ENCODE measurements around the gene HCAR3.
A peak's percentile ranks its signal among the peaks of the same experiment; 100 is the strongest.
"Not testable (repeated sequence)": the region's sequence is repeated elsewhere in the genome, so short reads cannot be mapped to it uniquely, and the experiment has no call there.

The HCAR3 gene

GRCh38 chr12:122750781-122751515, 34.3 kb upstream of the HCAR3 start:
- not testable (repeated sequence) for H3K4me3 ChIP-seq (replicated peaks; ENCODE audit: insufficient read depth, low read length); H3K27ac ChIP-seq (replicated peaks); H3K27me3 ChIP-seq (ENCODE audit: insufficient read depth, poor library complexity, severe bottlenecking); DNase-seq (ENCODE audit: low read depth in 1 of 2, low spot score in 1 of 2)

GRCh38 chr12:122749569-122750332, 33.1 kb upstream of the HCAR3 start:
- TF ChIP-seq POLR2AphosphoS5 (IDR thresholded peaks at IDR 0.05; ENCODE audit: low read depth) (no peak), GABPA (IDR thresholded peaks at IDR 0.05; ENCODE audit: low read depth) (no peak), SPI1 (IDR thresholded peaks at IDR 0.05; ENCODE audit: borderline replicate concordance, low read depth) (no peak), CTCF (IDR thresholded peaks at IDR 0.05; ENCODE audit: insufficient read depth, low read length) (no peak), REST (IDR thresholded peaks at IDR 0.05; ENCODE audit: insufficient replicate concordance, low read depth) (no peak)
- no peak overlapping the region for H3K4me3 ChIP-seq (replicated peaks; ENCODE audit: insufficient read depth, low read length)
- no peaks in the 10 kb centered on the region for H3K27me3 ChIP-seq (ENCODE audit: insufficient read depth, poor library complexity, severe bottlenecking)
- no peak for DNase-seq (ENCODE audit: low read depth in 1 of 2, low spot score in 1 of 2)
- H3K27ac ChIP-seq (replicated peaks), result no peak overlapping the region

- TF ChIP-seq CTCF (IDR thresholded peaks at IDR 0.05; ENCODE audit: insufficient read depth, low read length) (no peak), REST (IDR thresholded peaks at IDR 0.05; ENCODE audit: insufficient replicate concordance, low read depth) (no peak), GABPA (IDR thresholded peaks at IDR 0.05; ENCODE audit: low read depth) (no peak), POLR2AphosphoS5 (IDR thresholded peaks at IDR 0.05; ENCODE audit: low read depth) (no peak), SPI1 (IDR thresholded peaks at IDR 0.05; ENCODE audit: borderline replicate concordance, low read depth) (peak; percentile 83)
- no peak overlapping the region for H3K27ac ChIP-seq (replicated peaks)
- H3K4me3 ChIP-seq (replicated peaks; ENCODE audit: insufficient read depth, low read length), result no peak overlapping the region
- no peaks in the 10 kb centered on the region for H3K27me3 ChIP-seq (ENCODE audit: insufficient read depth, poor library complexity, severe bottlenecking)
- peak in 1 of 2 experiments; percentile 48 for DNase-seq (ENCODE audit: low read depth in 1 of 2, low spot score in 1 of 2)
Measured at GRCh38 chr12:122747224-122748135, 30.9 kb upstream of the HCAR3 start.

All from HL-60 (cell line).